DMS153 (cell line): ENCODE measurements around the gene C4orf51.
A peak's percentile ranks its signal among the peaks of the same experiment; 100 is the strongest.

Experiments used
- DNase-seq: peaks from one replicate; lab custom pipeline; 2025; lab: John Stamatoyannopoulos, UW

The C4orf51 gene

GRCh38 chr4:145709843-145710242 lies 29.9 kb downstream of the C4orf51 start:
- no peak for DNase-seq

DNA sequence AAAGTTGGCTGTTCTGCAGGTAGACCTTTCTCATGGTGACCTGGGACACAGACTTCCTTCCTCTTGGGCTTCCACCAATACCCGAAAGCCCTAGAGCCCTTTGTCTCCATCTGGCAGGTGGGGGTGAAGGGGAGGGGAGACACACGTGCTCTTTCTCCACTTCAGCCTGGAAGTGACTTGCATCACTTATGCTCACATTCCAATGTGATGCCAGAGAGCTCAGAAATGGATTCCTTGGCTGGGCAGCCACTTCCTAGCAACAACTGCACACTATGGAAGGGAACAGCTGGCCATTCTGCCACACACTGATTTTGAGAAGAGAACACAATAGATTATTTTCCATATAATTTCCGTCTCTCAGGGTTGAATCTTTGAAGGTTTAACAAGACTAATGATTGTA lies 36.3 kb downstream of the C4orf51 start:
- no peak for DNase-seq

DNA sequence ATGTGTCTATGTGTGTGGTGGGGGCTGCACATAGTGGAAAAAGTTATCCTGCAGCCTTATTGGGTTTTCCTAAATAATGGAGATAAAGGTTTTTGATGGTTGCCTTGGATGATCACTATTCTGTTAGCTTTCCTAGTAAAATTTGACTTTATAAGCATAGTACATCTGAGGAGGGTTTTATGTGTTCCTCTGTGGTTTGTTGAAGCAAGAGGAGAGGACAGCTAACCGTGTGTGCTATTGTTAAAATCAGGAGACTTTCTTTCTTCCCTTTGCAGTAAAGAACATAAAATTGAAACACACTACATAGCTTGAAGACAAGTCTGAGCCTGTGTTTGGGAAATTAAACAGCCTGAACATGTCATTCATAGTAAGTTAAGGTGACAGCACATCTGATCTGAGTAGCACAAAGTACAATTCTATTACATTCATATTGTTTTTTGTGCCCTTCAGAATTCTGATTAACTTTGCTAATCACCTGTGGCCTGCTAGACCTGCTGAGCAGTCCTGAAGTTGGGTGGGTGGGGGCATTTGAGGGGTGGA lies 36.8 kb downstream of the C4orf51 start:
- no peak for DNase-seq

DNA sequence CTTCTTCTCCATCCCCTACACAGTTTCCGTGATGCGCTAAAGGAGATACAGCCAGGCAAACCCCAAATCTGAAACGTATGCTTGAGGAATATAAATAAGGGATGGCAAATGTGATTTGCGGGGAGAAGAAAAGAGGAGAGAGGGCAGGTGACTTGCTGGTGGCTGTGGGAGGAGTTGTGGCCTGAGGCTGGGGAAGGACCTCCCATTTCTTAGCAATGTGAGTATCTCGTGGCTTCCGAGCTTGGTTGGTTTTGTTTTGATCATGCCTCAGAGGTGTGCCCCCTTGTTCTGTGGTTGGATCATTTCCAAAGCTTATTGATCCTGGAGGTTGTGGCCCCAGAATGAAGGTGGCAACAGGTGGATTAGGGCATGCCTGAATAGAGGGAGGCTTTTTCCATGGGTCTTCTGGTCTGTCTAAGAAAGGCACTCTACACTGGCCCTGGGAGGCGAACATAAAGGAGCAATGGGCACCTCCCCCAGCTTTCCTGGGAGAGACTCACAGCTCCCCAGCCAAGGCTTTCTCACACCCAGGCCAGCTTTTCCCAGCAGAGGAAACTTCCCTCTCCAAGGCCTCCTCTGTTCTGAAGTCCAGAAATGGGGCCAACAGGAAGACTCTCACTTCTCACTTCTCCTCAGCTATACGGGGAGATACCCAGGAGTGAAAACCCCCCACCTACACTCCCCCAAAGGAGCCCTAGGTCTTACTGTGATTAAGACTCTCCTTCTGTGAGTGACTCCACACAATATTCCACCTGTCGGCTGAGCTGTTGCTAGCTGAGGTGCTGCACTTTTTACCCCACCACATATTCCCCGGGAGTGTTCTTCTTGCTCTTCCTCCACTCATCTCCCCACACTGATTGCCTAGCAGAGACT lies 40.0 kb downstream of the C4orf51 start:
- no peak for DNase-seq

DNA sequence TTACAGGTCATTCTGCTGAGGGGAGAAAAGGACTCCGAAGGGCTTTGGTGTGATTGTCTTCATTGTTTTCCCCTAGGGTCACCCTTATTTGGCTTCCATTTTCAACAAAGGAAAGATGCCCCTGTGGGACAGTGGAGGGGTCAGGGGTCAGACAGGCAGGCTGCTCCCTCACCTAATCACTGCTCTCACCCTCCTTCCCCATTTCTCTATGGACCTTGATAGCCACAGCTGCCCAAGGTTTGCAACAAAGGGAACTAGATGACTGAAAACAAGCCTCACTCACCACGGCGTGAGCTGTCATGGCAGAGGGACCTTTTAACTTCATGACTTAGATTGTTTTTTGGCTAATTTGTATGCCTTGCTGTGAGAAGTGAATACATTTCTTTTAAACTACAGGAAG lies 40.7 kb downstream of the C4orf51 start:
- no peak for DNase-seq

GRCh38 chr4:145722561-145722960 lies 42.6 kb downstream of the C4orf51 start:
- DNase-seq, result no peak

GRCh38 chr4:145723336-145723735 lies 43.4 kb downstream of the C4orf51 start:
- no peak for DNase-seq

DNA sequence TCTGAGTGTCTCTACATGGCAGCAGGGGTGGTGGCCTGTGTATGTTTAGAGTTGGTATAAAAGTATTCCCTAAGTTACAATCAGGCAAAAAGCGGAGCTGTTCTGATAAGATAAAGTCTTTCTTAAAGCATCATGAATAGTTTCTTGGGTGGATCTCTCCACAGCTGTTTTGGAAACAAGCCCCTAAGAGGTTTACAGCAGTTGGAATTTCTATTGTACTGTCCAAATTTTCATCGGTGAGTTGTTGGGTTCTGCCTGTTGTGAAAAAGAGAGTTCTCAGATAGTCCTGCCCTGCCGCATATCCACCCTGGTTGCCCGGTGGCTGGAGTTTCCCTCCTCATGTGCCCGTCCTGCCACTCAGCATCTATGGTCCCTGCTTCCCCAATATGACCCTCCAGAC lies 50.1 kb downstream of the C4orf51 start:
- no peak for DNase-seq

- DNase-seq, result peak; percentile 69
These were observed 51.1 kb downstream of the C4orf51 start for GRCh38 chr4:145731028-145731427.

- no peak for DNase-seq
These were observed 52.3 kb downstream of the C4orf51 start for GRCh38 chr4:145732001-145732815.

DNA sequence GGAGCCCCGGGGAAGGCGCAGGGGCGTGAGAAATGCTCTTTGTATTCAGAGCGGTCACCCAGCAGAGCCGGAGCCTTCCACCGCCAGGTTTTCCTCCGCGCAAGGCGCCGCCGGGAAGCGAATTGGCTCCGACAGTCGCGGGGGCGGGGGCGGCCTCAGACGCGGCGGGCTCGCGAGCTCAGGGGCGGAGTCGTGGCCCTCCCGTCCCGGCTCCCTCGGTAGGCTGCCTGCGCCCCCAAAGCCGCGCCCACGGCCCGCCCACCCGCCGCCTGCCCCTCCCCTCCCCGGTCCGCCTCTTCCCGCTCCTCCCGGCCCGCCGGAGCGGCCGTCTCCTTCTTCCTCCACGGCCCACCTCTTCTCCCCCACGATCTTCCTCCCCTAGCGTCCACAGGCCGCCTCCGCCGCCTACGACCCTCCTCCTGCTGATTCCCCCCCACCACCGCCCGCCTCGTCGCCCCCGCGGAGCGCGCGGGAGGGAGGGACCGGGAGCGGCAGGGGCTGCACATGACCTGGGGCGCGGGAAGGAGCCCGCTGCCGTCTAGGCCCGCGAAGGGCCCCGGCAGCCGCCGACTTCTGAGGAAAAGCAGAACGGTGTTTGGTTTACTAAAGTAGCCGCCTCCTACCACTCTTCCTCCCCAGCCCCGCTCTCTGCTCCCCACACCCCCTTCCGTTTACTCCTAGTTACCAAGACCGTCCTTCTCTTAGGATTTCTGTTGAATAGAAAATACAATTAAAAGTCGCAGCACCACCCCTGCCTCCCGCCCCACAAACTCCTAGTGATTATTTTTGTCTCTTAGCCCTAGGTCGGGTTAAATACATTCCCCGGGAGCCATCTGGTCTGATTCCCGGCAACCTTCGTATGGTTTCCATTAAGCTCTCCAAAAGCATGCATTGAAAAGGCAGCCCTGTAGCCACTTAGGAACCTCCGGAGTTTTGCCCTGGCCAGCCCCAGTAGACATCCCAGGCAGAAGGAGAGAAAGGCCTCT lies 53.2 kb downstream of the C4orf51 start:
- peak; percentile 86 for DNase-seq

DNA sequence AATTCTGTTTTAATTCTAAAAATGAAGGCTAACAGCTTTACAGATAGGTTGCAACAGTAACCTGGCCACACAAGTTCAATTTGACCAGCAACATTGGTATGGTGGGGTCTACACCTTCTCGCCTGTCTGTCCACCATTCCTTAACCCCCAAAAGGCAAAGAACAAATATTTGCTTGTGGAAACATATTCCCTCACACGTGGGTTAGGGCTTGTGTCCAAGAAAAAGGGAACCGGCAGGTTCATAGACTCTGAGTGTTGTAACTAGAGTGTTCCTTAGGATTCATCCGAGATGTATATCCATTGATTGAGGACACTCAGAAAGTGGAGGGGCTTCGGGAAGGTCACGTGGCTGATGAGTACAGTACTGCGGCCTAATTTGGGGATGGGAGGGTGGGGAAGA lies 54.1 kb downstream of the C4orf51 start:
- DNase-seq, result no peak

DNA sequence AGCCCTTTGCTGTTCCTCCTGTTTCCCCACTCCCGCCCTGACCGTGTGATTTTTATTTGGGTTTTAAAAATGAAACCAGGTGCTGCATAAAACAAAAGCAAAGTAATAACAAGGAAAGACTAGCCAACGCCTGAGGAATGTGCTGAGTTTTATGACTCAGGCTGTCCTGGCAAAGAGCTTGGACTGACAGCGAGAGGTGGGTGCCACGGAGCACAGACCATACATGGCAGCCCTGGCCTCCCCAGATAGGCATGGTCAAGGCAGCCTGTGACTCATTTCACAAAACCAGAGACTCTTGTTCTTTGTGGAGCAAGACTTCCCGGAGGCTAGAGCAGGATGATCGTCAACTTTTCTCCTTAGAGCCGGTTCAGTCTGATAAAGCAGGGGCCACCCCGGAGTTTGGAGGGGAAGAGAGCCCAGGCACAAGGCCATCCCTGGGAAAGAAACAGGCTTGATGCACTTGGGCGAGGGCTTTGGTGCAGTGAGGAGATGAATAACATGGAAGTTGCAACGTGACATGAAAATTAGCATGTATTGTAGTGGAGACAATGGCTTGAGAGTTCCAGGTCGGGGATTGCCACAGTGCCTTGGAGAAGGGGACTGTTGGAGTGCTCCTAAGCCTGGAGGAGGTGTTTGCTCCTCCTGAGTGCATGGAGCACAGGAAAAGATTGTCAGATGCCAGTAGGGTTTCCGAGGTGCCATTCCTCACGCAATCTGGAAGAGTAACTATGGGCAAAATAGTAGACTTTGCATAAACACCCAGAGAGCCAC lies 54.8 kb downstream of the C4orf51 start:
- DNase-seq, result no peak

GRCh38 chr4:145735347-145735675 lies 55.4 kb downstream of the C4orf51 start:
- no peak for DNase-seq

- DNase-seq, result no peak
These were observed 55.9 kb downstream of the C4orf51 start for GRCh38 chr4:145735827-145736226.

GRCh38 chr4:145736241-145736831 lies 56.4 kb downstream of the C4orf51 start:
- DNase-seq, result no peak

- DNase-seq, result no peak
These were observed 59.9 kb downstream of the C4orf51 start for GRCh38 chr4:145739845-145740244.

- DNase-seq, result no peak
These were observed 60.9 kb downstream of the C4orf51 start for GRCh38 chr4:145740806-145741205.

- DNase-seq, result no peak
These were observed 63.7 kb downstream of the C4orf51 start for GRCh38 chr4:145743641-145744040.

DNA sequence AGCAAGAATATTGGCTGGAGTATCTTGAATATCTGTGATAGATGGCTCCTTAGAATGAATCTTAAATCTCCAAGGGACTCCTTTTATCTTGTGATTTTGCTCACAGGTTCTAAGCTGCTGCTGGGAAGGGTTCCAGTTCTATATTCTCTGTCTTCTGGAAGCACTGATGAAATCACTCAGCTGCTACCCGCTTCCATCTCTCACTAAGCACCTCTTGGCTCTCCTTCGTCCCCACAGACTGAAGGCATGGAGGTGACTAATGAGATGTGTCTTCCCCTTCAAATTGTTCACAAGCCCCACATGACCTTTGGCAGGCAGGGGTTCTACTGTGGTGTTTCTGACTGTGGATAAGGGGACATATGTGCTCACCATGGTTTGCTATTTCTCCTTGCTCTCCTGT lies 75.9 kb downstream of the C4orf51 start:
- no peak for DNase-seq

DNA sequence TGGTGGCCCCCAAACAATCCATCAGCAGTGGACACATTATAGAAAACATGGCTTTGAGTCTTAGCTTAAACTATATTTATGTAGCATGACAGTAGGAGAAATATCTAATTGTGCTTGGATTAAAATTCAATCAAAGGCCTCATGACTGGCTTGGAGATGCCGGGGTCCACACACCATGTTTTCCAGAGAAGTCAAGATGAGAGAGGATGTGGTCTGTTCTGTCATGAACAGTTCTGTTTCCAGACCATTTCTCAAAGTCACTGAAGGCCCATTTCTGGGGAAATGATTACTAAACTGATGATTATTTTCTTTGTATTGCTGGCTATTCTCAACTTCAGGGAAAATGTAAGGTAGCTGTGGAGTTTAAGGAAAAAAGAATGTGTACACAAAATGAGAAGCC lies 76.3 kb downstream of the C4orf51 start:
- no peak for DNase-seq
